Measurements from ENCODE around the gene NAE1.

GRCh38 chr16:66842765-66843164, 12.0 kb upstream of the NAE1 start:
- no peak for TF ChIP-seq CTCF (IDR thresholded peaks at IDR 0.05)
- no peak for TF ChIP-seq EZH2 (IDR thresholded peaks at IDR 0.05)

All from neural progenitor cell (in vitro differentiated cells).